ACC112 (cell line): ENCODE results near the gene MCF2.
"Not testable (repeated sequence)": the region's sequence is repeated elsewhere in the genome, so short reads cannot be mapped to it uniquely, and the experiment has no call there.

Source experiments
- H2AFZ ChIP-seq: fragments of 200-600 bp; sonication (generic); one replicate; pipeline ENCODE4 v1.6.0; 2017; ENCODE audit warnings: antibody characterized with exemption, low read length; ENCODE audit not compliant: unreplicated experiment
- H3K27ac ChIP-seq: fragments of 200-600 bp; sonication (generic); 2 replicates; pipeline ENCODE4 v1.5.1; 2014; ENCODE audit warnings: low read depth, mild to moderate bottlenecking, antibody characterized with exemption, low read length, moderate library complexity
- H3K27me3 ChIP-seq: fragments of 200-600 bp; sonication (generic); 2 replicates; pipeline ENCODE4 v1.6.1; 2014; ENCODE audit warnings: mild to moderate bottlenecking, antibody characterized with exemption, low read length, moderate library complexity, mixed read lengths; ENCODE audit not compliant: insufficient read depth
- H3K36me3 ChIP-seq: fragments of 200-600 bp; sonication (generic); 2 replicates; pipeline ENCODE4 v1.6.1; 2016; ENCODE audit warnings: mild to moderate bottlenecking, antibody characterized with exemption, low read length, moderate library complexity, mixed read lengths; ENCODE audit not compliant: insufficient read depth
- H3K4me1 ChIP-seq: fragments of 200-600 bp; sonication (generic); one replicate; pipeline ENCODE4 v1.6.1; 2016; ENCODE audit warnings: low read length, mixed read lengths; ENCODE audit not compliant: insufficient read depth, unreplicated experiment, control insufficient read depth
- H3K4me3 ChIP-seq: fragments of 200-600 bp; sonication (generic); 2 replicates; pipeline ENCODE4 v1.5.1; 2014; ENCODE audit warnings: mild to moderate bottlenecking, low read depth, low read length
- H3K79me2 ChIP-seq: fragments of 200-600 bp; sonication (generic); one replicate; pipeline ENCODE4 v1.6.0; 2016; ENCODE audit warnings: low read length; ENCODE audit not compliant: control insufficient read depth, unreplicated experiment, insufficient read depth

Gene MCF2

DNA sequence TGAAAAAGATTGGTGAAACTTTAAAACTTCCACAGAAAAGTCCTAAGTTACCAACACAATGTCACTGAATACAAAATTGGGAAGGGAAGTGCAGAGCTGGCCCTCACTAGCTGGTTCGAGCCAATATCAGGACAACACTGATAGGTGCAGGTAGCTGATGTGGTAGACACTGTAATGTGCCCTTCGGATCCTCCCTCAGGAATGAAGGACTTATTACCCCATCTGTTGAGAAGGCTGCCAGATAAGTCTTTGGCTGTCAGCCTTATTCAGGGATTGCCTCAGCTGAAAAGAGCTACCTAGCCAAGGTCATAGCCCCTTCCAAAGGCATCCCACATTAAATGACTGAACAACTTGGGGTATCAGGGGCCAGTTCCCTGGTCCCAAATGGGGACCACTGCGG lies 5.3 kb downstream of the MCF2 start:
- Histone ChIP-seq H3K27ac (no peak overlapping the region), H3K27me3 (no peaks in the 10 kb centered on the region), H2AFZ (no peak overlapping the region), H3K36me3 (no peaks in the 10 kb centered on the region), H3K79me2 (no peaks in the 10 kb centered on the region), H3K4me3 (no peak overlapping the region), H3K4me1 (no peaks in the 10 kb centered on the region)

- no peak overlapping the region for H3K27ac ChIP-seq
- H3K36me3 ChIP-seq: no peaks in the 10 kb centered on the region
- H3K79me2 ChIP-seq: no peaks in the 10 kb centered on the region
- H3K27me3 ChIP-seq: peaks cover 6% of the 10 kb centered on the region; the same call in 1 of the 2 replicates
- H3K4me1 ChIP-seq: no peaks in the 10 kb centered on the region
- peak overlapping the region; percentile 22 for H2AFZ ChIP-seq
- H3K4me3 ChIP-seq: peak overlapping the region; percentile 75
These were observed 15.1 kb downstream of the MCF2 start for GRCh38 chrX:139692908-139693307.

DNA sequence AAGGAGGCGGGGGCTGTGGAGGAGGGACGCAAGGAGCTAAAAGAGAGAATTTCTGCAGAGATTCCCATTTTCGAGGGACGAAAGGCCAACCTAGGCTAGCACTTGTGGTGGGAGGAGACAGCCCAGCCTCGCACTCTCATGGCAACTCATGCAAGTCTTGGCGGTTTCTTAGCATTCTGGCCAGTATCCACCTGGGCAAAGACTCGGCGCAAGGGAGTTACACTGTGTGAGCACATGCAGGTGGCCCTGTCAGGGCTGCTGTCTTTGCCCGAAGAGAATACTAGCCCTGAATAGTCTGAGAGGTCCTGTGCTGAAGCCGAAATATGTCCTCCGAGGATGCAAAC lies 15.5 kb downstream of the MCF2 start:
- Histone ChIP-seq H3K27me3 (peaks cover 6% of the 10 kb centered on the region; the same call in 1 of the 2 replicates), H2AFZ (peak overlapping the region; percentile 22), H3K36me3 (no peaks in the 10 kb centered on the region), H3K4me3 (peak overlapping the region; percentile 75), H3K79me2 (no peaks in the 10 kb centered on the region), H3K27ac (no peak overlapping the region), H3K4me1 (no peaks in the 10 kb centered on the region)

DNA sequence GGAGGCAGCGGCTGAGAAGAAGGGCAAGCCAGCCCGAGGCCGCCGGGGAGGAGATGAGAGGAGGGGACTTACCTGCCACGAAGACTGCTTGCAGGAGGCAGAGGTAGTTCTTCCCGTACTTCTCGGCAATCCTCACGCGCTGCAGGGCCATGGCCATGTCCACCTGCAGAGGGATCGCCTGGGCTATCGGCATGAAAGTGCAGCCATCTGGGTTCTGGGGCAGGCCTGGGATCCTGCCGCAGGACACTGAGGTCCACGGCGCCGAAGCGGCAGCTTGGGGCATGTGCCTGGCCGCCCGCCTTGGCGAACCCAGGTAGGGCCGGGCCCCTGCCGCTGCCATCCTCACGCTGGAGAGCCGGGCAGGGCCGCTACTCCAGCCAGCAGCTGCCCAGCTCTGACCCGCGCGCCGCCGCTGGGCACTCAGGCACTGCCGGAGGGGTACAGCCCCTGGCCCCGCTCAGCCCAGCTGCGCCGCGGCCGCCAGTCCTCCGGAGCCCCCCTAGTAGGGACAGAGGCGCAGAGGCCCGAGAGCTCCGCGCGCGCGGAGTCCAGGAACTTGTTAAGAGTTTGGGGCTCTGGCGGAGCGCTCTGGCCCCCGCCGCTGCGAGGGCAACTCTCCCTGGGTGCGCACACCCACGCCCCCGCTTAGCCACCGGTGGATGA lies 16.0 kb downstream of the MCF2 start:
- no peaks in the 10 kb centered on the region for H3K79me2 ChIP-seq
- H3K4me3 ChIP-seq: peak overlapping the region; percentile 75
- H3K36me3 ChIP-seq: no peaks in the 10 kb centered on the region
- peaks cover 6% of the 10 kb centered on the region; the same call in 1 of the 2 replicates for H3K27me3 ChIP-seq
- no peak overlapping the region for H3K27ac ChIP-seq
- no peaks in the 10 kb centered on the region for H3K4me1 ChIP-seq
- no peak overlapping the region for H2AFZ ChIP-seq

GRCh38 chrX:139691493-139691842 lies 16.5 kb downstream of the MCF2 start:
- no peaks in the 10 kb centered on the region for H3K4me1 ChIP-seq
- H2AFZ ChIP-seq: no peak overlapping the region
- H3K36me3 ChIP-seq: no peaks in the 10 kb centered on the region
- no peaks in the 10 kb centered on the region for H3K79me2 ChIP-seq
- peak overlapping the region; percentile 75 for H3K4me3 ChIP-seq
- H3K27me3 ChIP-seq: peaks cover 9% of the 10 kb centered on the region; the same call in 1 of the 2 replicates
- H3K27ac ChIP-seq: no peak overlapping the region

DNA sequence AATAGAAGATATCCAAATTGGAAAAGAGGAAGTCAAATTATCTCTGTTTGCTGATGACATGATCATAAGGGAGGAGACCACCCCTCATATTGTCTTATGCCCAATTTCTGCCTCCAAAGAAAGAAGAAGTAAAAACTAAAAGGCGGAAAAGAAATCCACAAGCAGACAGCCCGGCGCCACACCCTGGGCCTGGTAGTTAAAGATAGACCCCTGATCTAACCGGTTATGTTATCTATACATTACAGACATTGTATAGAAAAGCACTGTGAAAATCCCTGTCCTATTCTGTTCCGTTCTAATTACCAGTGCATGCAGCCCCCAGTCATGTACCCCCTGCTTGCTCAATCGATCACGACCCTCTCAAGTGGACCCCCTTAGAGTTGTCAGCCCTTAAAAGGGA lies 22.8 kb downstream of the MCF2 start:
- H2AFZ ChIP-seq, H3K79me2 ChIP-seq, H3K27ac ChIP-seq, H3K4me3 ChIP-seq, H3K36me3 ChIP-seq, H3K4me1 ChIP-seq, H3K27me3 ChIP-seq: not testable (repeated sequence)

DNA sequence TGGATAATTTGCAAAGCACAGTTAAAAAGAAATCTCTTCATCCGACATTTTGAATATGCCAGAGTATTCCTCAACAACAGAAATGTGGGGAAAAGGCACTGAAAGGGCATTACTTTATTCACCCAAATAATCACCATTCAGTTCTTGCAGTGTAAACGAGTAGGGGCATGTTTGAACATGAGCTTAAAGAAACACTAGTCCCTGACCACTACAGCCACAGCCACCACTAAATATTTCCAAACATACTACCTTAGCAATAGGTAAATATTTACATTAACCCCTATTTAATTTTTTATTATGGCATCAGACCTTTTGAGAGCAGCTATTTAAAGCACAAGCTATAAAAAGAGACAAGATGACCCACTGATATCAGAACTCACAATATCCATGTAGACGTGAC lies 27.6 kb downstream of the MCF2 start:
- no peak overlapping the region for H3K27ac ChIP-seq
- no peaks in the 10 kb centered on the region for H3K79me2 ChIP-seq
- H3K4me1 ChIP-seq: no peaks in the 10 kb centered on the region
- H3K27me3 ChIP-seq: no peaks in the 10 kb centered on the region
- no peak overlapping the region for H2AFZ ChIP-seq
- no peaks in the 10 kb centered on the region for H3K36me3 ChIP-seq
- H3K4me3 ChIP-seq: no peak overlapping the region

GRCh38 chrX:139647597-139647996 lies 60.4 kb downstream of the MCF2 start:
- H2AFZ ChIP-seq: no peak overlapping the region
- H3K36me3 ChIP-seq: no peaks in the 10 kb centered on the region
- H3K27me3 ChIP-seq: no peaks in the 10 kb centered on the region
- H3K79me2 ChIP-seq: no peaks in the 10 kb centered on the region
- H3K4me3 ChIP-seq: no peak overlapping the region
- H3K4me1 ChIP-seq: no peaks in the 10 kb centered on the region
- H3K27ac ChIP-seq: no peak overlapping the region

DNA sequence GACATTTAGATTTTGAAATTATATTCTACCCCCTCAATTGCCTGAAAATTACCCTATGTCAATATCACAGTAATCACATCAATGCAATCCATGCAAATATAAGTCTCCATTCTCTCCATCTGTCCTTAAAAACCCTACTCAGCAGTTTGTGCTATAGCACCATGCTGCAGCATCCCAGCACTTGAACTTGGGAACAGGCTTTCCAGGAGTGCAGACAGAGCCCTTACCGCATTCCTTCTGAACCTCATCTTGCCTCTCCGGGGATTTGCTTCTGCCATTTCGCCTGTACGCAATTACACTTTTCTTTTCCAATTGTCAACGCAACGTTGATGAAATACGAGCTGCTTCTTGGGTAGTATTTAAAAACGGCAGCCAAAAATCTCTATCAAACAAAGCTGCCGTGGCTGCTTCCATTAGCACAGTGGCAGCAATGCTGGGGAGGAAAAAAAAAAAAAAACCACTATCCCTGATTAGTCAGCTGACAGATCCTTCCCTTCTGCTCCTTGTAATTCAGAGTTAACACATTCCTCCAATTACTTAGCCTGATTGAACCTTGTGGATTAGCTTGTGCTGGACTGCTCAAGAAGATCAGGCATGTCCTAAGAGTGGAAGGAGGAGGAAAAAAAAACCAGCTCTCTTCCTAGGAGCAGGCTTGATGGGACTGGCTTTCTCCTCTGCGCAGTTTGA lies 65.6 kb downstream of the MCF2 start:
- no peak overlapping the region for H3K27ac ChIP-seq
- no peaks in the 10 kb centered on the region for H3K79me2 ChIP-seq
- H3K27me3 ChIP-seq: peaks cover 3% of the 10 kb centered on the region; the same call in 1 of the 2 replicates
- H3K4me3 ChIP-seq: no peak overlapping the region
- no peak overlapping the region for H2AFZ ChIP-seq
- H3K4me1 ChIP-seq: no peaks in the 10 kb centered on the region
- H3K36me3 ChIP-seq: no peaks in the 10 kb centered on the region

DNA sequence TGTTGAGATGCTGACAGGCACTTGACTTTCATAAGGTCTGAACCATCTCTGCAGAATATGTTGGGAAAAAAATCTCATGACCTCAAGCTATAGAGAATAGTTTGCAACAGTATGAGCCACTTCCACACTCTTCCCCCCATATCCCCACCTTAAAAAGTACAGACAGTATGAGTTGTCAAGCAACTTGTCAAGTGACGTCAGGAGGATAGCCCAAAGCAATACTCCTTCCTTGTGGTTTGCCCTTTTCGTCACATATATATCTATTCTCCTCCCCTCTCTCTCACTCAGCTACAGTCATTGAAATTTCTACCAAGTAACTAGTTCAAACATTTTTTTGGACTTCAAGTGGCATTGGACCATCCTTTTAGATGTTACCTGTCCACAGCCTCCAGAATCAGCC lies 67.7 kb downstream of the MCF2 start:
- Histone ChIP-seq H3K27ac (no peak overlapping the region), H3K4me3 (no peak overlapping the region), H3K27me3 (peaks cover 3% of the 10 kb centered on the region; the same call in 1 of the 2 replicates), H3K4me1 (no peaks in the 10 kb centered on the region), H3K79me2 (no peaks in the 10 kb centered on the region), H2AFZ (no peak overlapping the region), H3K36me3 (no peaks in the 10 kb centered on the region)

DNA sequence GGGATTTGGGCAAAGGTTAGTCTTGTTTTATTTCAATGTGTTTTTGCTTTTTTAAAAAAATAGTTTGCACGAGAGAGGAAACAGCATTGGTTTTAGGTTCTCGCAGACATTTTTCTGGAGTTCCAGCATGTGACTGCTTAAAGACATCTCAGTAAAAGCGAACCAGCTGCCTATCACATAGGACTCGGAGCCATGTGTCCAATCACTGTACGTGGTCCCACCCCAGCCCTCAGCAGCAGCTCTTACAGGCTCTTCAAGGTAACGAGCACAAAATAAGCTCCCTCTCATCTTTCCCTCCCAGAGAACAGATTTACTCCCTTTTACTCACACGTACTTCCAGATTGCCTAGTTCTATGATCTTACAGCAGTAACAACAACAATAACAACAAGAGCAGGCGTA lies 68.7 kb downstream of the MCF2 start:
- H3K27me3 ChIP-seq: peaks cover 3% of the 10 kb centered on the region; the same call in 1 of the 2 replicates

More for the DNA sequence above, 68.7 kb downstream of the MCF2 start:
- no peak overlapping the region for H3K4me3 ChIP-seq
- no peaks in the 10 kb centered on the region for H3K4me1 ChIP-seq
- H3K36me3 ChIP-seq: no peaks in the 10 kb centered on the region
- no peak overlapping the region for H2AFZ ChIP-seq
- H3K79me2 ChIP-seq: no peaks in the 10 kb centered on the region
- H3K27ac ChIP-seq: no peak overlapping the region
